Body of pancreas (tissue), 4 donors: Measurements from ENCODE around the gene UBA52. TPM values are rescaled to one million over a fixed set of nuclear protein-coding genes. Genes with fewer than 3 reads are reported as not detected.

Experiments
- ATAC-seq: fragments of 150-250 bp; one replicate; pipeline ENCODE4 v1.9.1; 2016
- DNase-seq, 4 donors: peaks; one replicate each; pipeline ENCODE4 v3.0.0-alpha.2; 2019
- H3K27ac ChIP-seq, 4 donors: fragments of 200-600 bp; sonication (generic); 1 replicate in 3 of 4; 2 replicates in 1 of 4; pipeline versions ENCODE4 v1.5.1 to v1.6.1; 2016 to 2019; ENCODE audit warnings: mild to moderate bottlenecking in 1 of 4, mixed read lengths in 1 of 4, moderate library complexity in 1 of 4
- H3K27me3 ChIP-seq, 2 donors: fragments of 200-600 bp; sonication (generic); one replicate each; pipeline ENCODE4 v1.6.0; 2016; ENCODE audit warnings: mild to moderate bottlenecking in 1 of 2
- H3K36me3 ChIP-seq, 2 donors: fragments of 200-600 bp; sonication (generic); replicated peaks in 1 of 2; 2 replicates each; pipeline ENCODE4 v1.5.1; 2016; ENCODE audit warnings: low read depth in 2 of 2; ENCODE audit not compliant: insufficient read depth in 1 of 2
- H3K4me1 ChIP-seq: fragments of 200-600 bp; sonication (generic); one replicate; pipeline ENCODE4 v1.6.0; 2016
- H3K4me3 ChIP-seq, 2 donors: fragments of 200-600 bp; sonication (generic); 1 replicate in 1 of 2; 2 replicates in 1 of 2; pipeline ENCODE4 v1.5.1; 2016 to 2019
- H3K9me3 ChIP-seq, 3 donors: fragments of 200-600 bp; sonication (generic); 1 replicate in 2 of 3; 2 replicates in 1 of 3; pipeline ENCODE4 v1.5.1; 2016
- CTCF ChIP-seq, 7 experiments: fragments of 450-650 bp in 4 of 7; fragments of 200-600 bp in 3 of 7; sonication (generic) in 3 of 7; IDR thresholded peaks; one replicate each; pipeline ENCODE4 v1.5.1; 2016 to 2019; ENCODE audit warnings: antibody characterized with exemption in 7 of 7
- POLR2A ChIP-seq, 3 donors: fragments of 450-650 bp; IDR thresholded peaks; one replicate each; pipeline ENCODE4 v1.6.1; 2016; ENCODE audit warnings: antibody characterized with exemption in 3 of 3, mild to moderate bottlenecking in 2 of 3
- WGBS, 2 donors: methylation state at CpG; one replicate each; pipeline ENCODE4 v1.1.5; 2017; 5-methylcytosine and 5-hydroxymethylcytosine counted together
- intact Hi-C: fragments of 100-400 bp; cut with DNase I; formaldehyde crosslinking; loops from one replicate; pipeline ENCODE4 v1.15.1; 2023
- total RNA-seq, 2 donors: library from RNA; depleted of rRNA; stranded (reverse); fragments of >200 nt; gene quantifications; one replicate each; pipeline ENCODE4 v1.1.0, GENCODE V29; 2016

Gene UBA52
- total RNA-seq, 2 donors from 2014 or later: 242 to 358 TPM

- no peaks in the 10 kb centered on the region for H3K36me3 ChIP-seq
- no peak overlapping the region for H3K27ac ChIP-seq
- intact Hi-C loops: no loop called here
- H3K4me3 ChIP-seq: no peak overlapping the region
- peaks cover 21% of the 10 kb centered on the region for H3K4me1 ChIP-seq
- 71 to 86% methylated on average over 3 of the region's 3 CpGs for WGBS, 2 donors
- no peak for ATAC-seq
- TF ChIP-seq CTCF (IDR thresholded peaks at IDR 0.05): no peak
- TF ChIP-seq POLR2A (IDR thresholded peaks at IDR 0.05): no peak
- peaks cover 0 to 24% of the 10 kb centered on the region in 2 donors for H3K27me3 ChIP-seq
- DNase-seq: no peak
- no peaks in the 10 kb centered on the region for H3K9me3 ChIP-seq
These were observed 44.4 kb downstream of the UBA52 start for GRCh38 chr19:18616023-18616422.

DNA sequence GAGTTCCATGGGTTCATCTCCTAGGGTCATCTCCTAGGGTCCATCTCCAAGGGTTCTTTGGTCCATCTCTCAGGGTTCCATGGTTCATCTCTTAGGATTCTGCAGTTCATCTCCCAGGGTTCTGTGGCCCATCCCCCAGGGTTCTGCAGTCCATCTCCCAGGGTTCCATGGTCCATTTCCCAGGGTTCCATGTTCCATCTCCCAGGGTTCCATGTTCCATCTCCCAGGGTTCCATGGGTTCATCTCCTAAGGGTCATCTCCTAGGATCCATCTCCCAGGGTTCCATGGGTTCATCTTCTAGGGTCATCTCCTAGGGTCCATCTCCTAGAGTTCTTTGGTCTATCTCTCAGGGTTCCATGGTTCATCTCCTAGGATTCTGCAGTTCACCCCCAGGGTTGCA, 45.9 kb downstream of the UBA52 start:
- DNase-seq (no peak), ATAC-seq (no peak)
- TF ChIP-seq CTCF (IDR thresholded peaks at IDR 0.05) (no peak), POLR2A (IDR thresholded peaks at IDR 0.05) (no peak)
- no peak overlapping the region for H3K4me3 ChIP-seq
- peaks cover 7% of the 10 kb centered on the region for H3K4me1 ChIP-seq
- H3K36me3 ChIP-seq: no peaks in the 10 kb centered on the region
- H3K27me3 ChIP-seq: peaks cover 0 to 10% of the 10 kb centered on the region in 2 donors
- intact Hi-C loops: no loop called here
- H3K27ac ChIP-seq: no peak overlapping the region
- H3K9me3 ChIP-seq: no peaks in the 10 kb centered on the region

DNA sequence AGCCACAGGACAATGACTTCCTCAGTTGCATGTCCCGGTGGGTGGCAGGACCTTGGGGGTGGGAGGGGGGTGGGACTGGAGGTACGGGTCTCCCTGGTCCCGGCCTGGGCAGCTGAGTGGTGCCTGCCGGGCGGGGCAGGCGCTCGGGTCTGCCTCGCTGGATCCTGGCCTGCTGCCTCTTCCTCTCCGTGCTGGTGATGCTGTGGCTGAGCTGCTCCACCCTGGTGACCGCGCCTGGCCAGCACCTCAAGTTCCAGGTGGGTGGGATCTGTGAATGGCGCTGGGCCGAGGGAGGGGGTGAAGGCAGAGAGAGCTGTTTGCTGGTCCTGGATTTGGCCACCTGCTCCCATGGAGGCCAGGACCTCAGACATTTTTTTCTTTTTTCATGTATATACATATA, 46.6 kb downstream of the UBA52 start:
- DNase-seq (no peak), ATAC-seq (no peak)
- peaks cover 0 to 4% of the 10 kb centered on the region in 2 donors for H3K27me3 ChIP-seq
- H3K4me3 ChIP-seq: no peak overlapping the region
- no peak overlapping the region for H3K27ac ChIP-seq
- peaks cover under 1% of the 10 kb centered on the region for H3K4me1 ChIP-seq
- no peaks in the 10 kb centered on the region for H3K36me3 ChIP-seq
- no peak for TF ChIP-seq POLR2A (IDR thresholded peaks at IDR 0.05)
- no peak for TF ChIP-seq CTCF (IDR thresholded peaks at IDR 0.05)
- intact Hi-C loops: no loop called here
- no peaks in the 10 kb centered on the region for H3K9me3 ChIP-seq
- 92 to 100% methylated on average over 3 to 12 of the region's 13 CpGs for WGBS, 2 donors

GRCh38 chr19:18620311-18620710, 48.7 kb downstream of the UBA52 start:
- intact Hi-C loops: no loop called here
- ATAC-seq: no peak
- no peaks in the 10 kb centered on the region for H3K4me1 ChIP-seq
- TF ChIP-seq POLR2A (IDR thresholded peaks at IDR 0.05) (no peak), CTCF (IDR thresholded peaks at IDR 0.05) (no peak)
- no peaks in the 10 kb centered on the region for H3K27me3 ChIP-seq
- no peak overlapping the region for H3K27ac ChIP-seq
- H3K4me3 ChIP-seq: no peak overlapping the region
- 80 to 90% methylated on average over 9 to 10 of the region's 10 CpGs for WGBS, 2 donors
- no peak for DNase-seq
- H3K36me3 ChIP-seq: no peaks in the 10 kb centered on the region
- no peaks in the 10 kb centered on the region for H3K9me3 ChIP-seq

DNA sequence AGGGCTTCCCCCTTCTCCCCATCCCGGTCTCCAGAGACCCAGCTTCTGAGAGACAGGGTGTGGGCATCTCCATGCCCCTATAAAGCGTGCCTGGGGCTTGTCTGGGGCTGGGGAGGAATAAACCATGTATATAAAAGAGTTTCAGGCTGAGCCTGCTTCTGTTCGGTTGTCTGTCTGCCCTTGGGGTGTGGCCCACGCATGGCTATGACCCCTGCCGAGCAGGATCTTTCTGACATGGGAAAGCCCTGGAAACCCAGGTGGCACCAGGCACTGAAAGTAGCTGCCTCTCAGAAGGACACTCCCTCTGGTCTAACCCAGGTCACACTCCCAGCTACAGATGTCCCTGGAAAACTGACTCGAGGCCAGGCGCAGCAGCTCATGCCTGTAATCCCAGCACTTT, 49.2 kb downstream of the UBA52 start:
- H3K4me3 ChIP-seq: no peak overlapping the region
- TF ChIP-seq CTCF (IDR thresholded peaks at IDR 0.05): no peak
- TF ChIP-seq POLR2A (IDR thresholded peaks at IDR 0.05): no peak
- DNase-seq: no peak
- no peaks in the 10 kb centered on the region for H3K4me1 ChIP-seq
- no peaks in the 10 kb centered on the region for H3K9me3 ChIP-seq
- 85 to 92% methylated on average over 6 to 7 of the region's 7 CpGs for WGBS, 2 donors
- H3K27ac ChIP-seq: no peak overlapping the region
- intact Hi-C loops: no loop called here
- no peaks in the 10 kb centered on the region for H3K36me3 ChIP-seq
- no peak for ATAC-seq
- no peaks in the 10 kb centered on the region for H3K27me3 ChIP-seq
